Stimulated activated CD4-positive, alpha-beta T cell treated with anti-CD3 and anti-CD28 coated beads, Interleukin-1b, Interleukin-23, amount 100 ng/mL, for 48 hours (primary cell): ENCODE data around the gene DCLK1.

Experiments
- DNase-seq: peaks from one replicate; pipeline ENCODE4 v3.0.0-alpha.2; 2020

Gene DCLK1

GRCh38 chr13:35856084-35856483 is 275.1 kb downstream of the DCLK1 start:
- DNase-seq, result no peak

- peak; percentile 3 for DNase-seq
Observed at GRCh38 chr13:35855531-35856019, 275.6 kb downstream of the DCLK1 start.

- no peak for DNase-seq
Observed at GRCh38 chr13:35854286-35854685, 276.9 kb downstream of the DCLK1 start.

- no peak for DNase-seq
Observed at GRCh38 chr13:35851881-35852280, 279.3 kb downstream of the DCLK1 start.

GRCh38 chr13:35851356-35851755 is 279.8 kb downstream of the DCLK1 start:
- no peak for DNase-seq

- DNase-seq, result no peak
Observed at GRCh38 chr13:35850569-35850968, 280.6 kb downstream of the DCLK1 start.

- no peak for DNase-seq
Observed at GRCh38 chr13:35849256-35849644, 281.9 kb downstream of the DCLK1 start.

- DNase-seq, result no peak
Observed at GRCh38 chr13:35848336-35849255, 282.6 kb downstream of the DCLK1 start.

GRCh38 chr13:35843272-35843671 is 287.9 kb downstream of the DCLK1 start:
- no peak for DNase-seq

- DNase-seq, result no peak
Observed at GRCh38 chr13:35841060-35841521, 290.1 kb downstream of the DCLK1 start.

GRCh38 chr13:35839806-35840205 is 291.4 kb downstream of the DCLK1 start:
- DNase-seq, result no peak

GRCh38 chr13:35838356-35838755 is 292.8 kb downstream of the DCLK1 start:
- no peak for DNase-seq

- no peak for DNase-seq
Observed at GRCh38 chr13:35836446-35836845, 294.7 kb downstream of the DCLK1 start.

- no peak for DNase-seq
Observed at GRCh38 chr13:35835989-35836388, 295.2 kb downstream of the DCLK1 start.

- DNase-seq, result no peak
Observed at GRCh38 chr13:35833608-35834275, 297.4 kb downstream of the DCLK1 start.

- no peak for DNase-seq
Observed at GRCh38 chr13:35833031-35833430, 298.2 kb downstream of the DCLK1 start.

- DNase-seq, result no peak
Observed at GRCh38 chr13:35832551-35832950, 298.6 kb downstream of the DCLK1 start.

- DNase-seq, result no peak
Observed at GRCh38 chr13:35830850-35831450, 300.2 kb downstream of the DCLK1 start.

GRCh38 chr13:35826626-35827254 is 304.4 kb downstream of the DCLK1 start:
- DNase-seq, result no peak

- no peak for DNase-seq
Observed at GRCh38 chr13:35824825-35825224, 306.4 kb downstream of the DCLK1 start.

- no peak for DNase-seq
Observed at GRCh38 chr13:35824395-35824794, 306.8 kb downstream of the DCLK1 start.

- DNase-seq, result no peak
Observed at GRCh38 chr13:35822666-35823065, 308.5 kb downstream of the DCLK1 start.

GRCh38 chr13:35818633-35819067 is 312.5 kb downstream of the DCLK1 start:
- DNase-seq, result no peak
